ENCODE data around the gene XCL1. TPM values are rescaled to one million over a fixed set of nuclear protein-coding genes. Genes with fewer than 3 reads are reported as not detected.

Gene XCL1
- total RNA-seq, 1 experiment from 2014 or later = 0.26 TPM

- Mint-ChIP-seq H3K36me3 (ENCODE audit: insufficient read depth in 1 of 3, low read depth in 3 of 3) (no peaks in the 10 kb centered on the region), H3K27ac (no peak overlapping the region), H3K4me1 (peaks cover 11 to 13% of the 10 kb centered on the region in 2 experiments), H3K4me3 (no peak overlapping the region), H3K27me3 (ENCODE audit: low read depth) (no peaks in the 10 kb centered on the region), H3K9me3 (peaks cover 4 to 11% of the 10 kb centered on the region in 2 experiments; a peak in 4 of 5 replicates)
- no peak overlapping the region for H3T11ph ChIP-seq (ENCODE audit: low read length)
- no CpG with 5 or more reads among the region's 1 CpG for WGBS (ENCODE audit: extremely low coverage, insufficient read length, low lambda C conversion rate)
- H3K4me1 ChIP-seq (ENCODE audit: insufficient read depth, low read length) = no peaks in the 10 kb centered on the region; the same call in 1 of the 2 replicates
- H2BK120ac ChIP-seq (ENCODE audit: low read depth, low read length, poor library complexity, severe bottlenecking) = no peak overlapping the region
- no peaks in the 10 kb centered on the region for H3K27me3 ChIP-seq (ENCODE audit: insufficient read depth, low read length)
- H3K4ac ChIP-seq (ENCODE audit: low read depth, low read length) = no peak overlapping the region
- no peak overlapping the region for H4K8ac ChIP-seq (replicated peaks; ENCODE audit: insufficient read length, low read depth, low read length)
- no peaks in the 10 kb centered on the region for H3K9me3 ChIP-seq (ENCODE audit: control insufficient read depth, low read depth, low read length)
- no peak overlapping the region for H3K23ac ChIP-seq (ENCODE audit: insufficient read length, low read depth, low read length)
- no peak overlapping the region for H3K4me2 ChIP-seq (ENCODE audit: insufficient read depth, insufficient read length, low read length)
- no peak overlapping the region for H4K91ac ChIP-seq (ENCODE audit: insufficient read length, low read depth, low read length)
- no peaks in the 10 kb centered on the region for H3K79me1 ChIP-seq (ENCODE audit: insufficient read depth, low read depth, low read length, poor library complexity, severe bottlenecking)
- no peak overlapping the region for H2AFZ ChIP-seq (ENCODE audit: low read length)
- H2BK15ac ChIP-seq (ENCODE audit: low read depth, low read length) = no peak overlapping the region
- H3K9ac ChIP-seq (ENCODE audit: extremely low read depth, insufficient read length, low read length) = no peak overlapping the region
- DNase-seq = no peak
- no peak overlapping the region for H3K56ac ChIP-seq (ENCODE audit: insufficient read length, low read depth, low read length)
- no peak overlapping the region for H3K14ac ChIP-seq (ENCODE audit: insufficient read depth, low read length)
- no peak overlapping the region for H2BK12ac ChIP-seq (ENCODE audit: insufficient read length, low read depth, low read length)
- TF ChIP-seq CTCF (conservative IDR thresholded peaks at IDR 0.05) = no peak
- no peak overlapping the region for H4K5ac ChIP-seq (ENCODE audit: insufficient read length, low read depth, low read length)
- no peaks in the 10 kb centered on the region for H4K20me1 ChIP-seq (ENCODE audit: control insufficient read depth, insufficient read depth, insufficient read length)
- H2BK5ac ChIP-seq (ENCODE audit: insufficient read length, low read length) = no peak overlapping the region
- H3K79me2 ChIP-seq (ENCODE audit: insufficient read depth, low read length) = no peaks in the 10 kb centered on the region
- H3K27ac ChIP-seq (ENCODE audit: insufficient read length, low read depth, low read length) = no peak overlapping the region
- no peak overlapping the region for H3K18ac ChIP-seq (ENCODE audit: insufficient read length, low read depth, low read length)
- H2BK20ac ChIP-seq (ENCODE audit: low read depth, low read length, poor library complexity, severe bottlenecking) = no peak overlapping the region
- H2AK5ac ChIP-seq (ENCODE audit: insufficient read length, low read length) = no peak overlapping the region
- H3K23me2 ChIP-seq (ENCODE audit: insufficient read length, low read depth, low read length, poor library complexity, severe bottlenecking) = no peaks in the 10 kb centered on the region
Measured at GRCh38 chr1:168550971-168551370, 25.4 kb upstream of the XCL1 start.
